D721Med (cell line): ENCODE data around the gene PKD1L1.

Experiments
- DNase-seq: peaks from one replicate; pipeline ENCODE4 v3.0.0; 2011; ENCODE audit warnings: low spot score; ENCODE audit not compliant: insufficient read length
- FAIRE-seq: peaks from 2 replicates; lab custom pipeline; 2011; peaks lifted over from hg19 to GRCh38; lab: Jason Lieb, UNC
- CTCF ChIP-seq: IDR thresholded peaks from 2 replicates; pipeline ENCODE4 v1.5.1; 2012; ENCODE audit warnings: mild to moderate bottlenecking, control low read depth; ENCODE audit not compliant: insufficient read depth; ENCODE audit errors: missing control alignments

PKD1L1 gene

GRCh38 chr7:47743965-47744591, 204.2 kb downstream of the PKD1L1 start:
- FAIRE-seq (no peak), DNase-seq (no peak)
- TF ChIP-seq CTCF = no peak

- no peak for TF ChIP-seq CTCF
- FAIRE-seq (no peak), DNase-seq (no peak)
These were observed 206.3 kb downstream of the PKD1L1 start for GRCh38 chr7:47741984-47742383.

- no peak for TF ChIP-seq CTCF
- FAIRE-seq = no peak
These were observed 208.4 kb downstream of the PKD1L1 start for GRCh38 chr7:47739891-47740290.

GRCh38 chr7:47739301-47739875, 208.9 kb downstream of the PKD1L1 start:
- no peak for FAIRE-seq
- no peak for TF ChIP-seq CTCF
- no peak for DNase-seq

More at GRCh38 chr7:47739891-47740290, 208.4 kb downstream of the PKD1L1 start:
- no peak for DNase-seq

GRCh38 chr7:47738563-47739166, 209.6 kb downstream of the PKD1L1 start:
- no peak for TF ChIP-seq CTCF
- DNase-seq = no peak
- no peak for FAIRE-seq

- DNase-seq (no peak), FAIRE-seq (no peak)
- no peak for TF ChIP-seq CTCF
These were observed 210.7 kb downstream of the PKD1L1 start for GRCh38 chr7:47737601-47738000.
